Osteocyte (in vitro differentiated cells): ENCODE measurements around the gene RGS13. TPM values are rescaled to one million over a fixed set of nuclear protein-coding genes. Genes with fewer than 3 reads are reported as not detected.

Source experiments
- DNase-seq: peaks from one replicate; pipeline ENCODE4 v3.0.0; 2021; ENCODE audit warnings: mixed read lengths; ENCODE audit not compliant: unreplicated experiment; ENCODE audit errors: extremely low spot score
- H3K27ac Mint-ChIP-seq: one replicate; pipeline ENCODE4 v1.8.0; 2021; ENCODE audit warnings: mild to moderate bottlenecking, mixed read lengths; ENCODE audit not compliant: unreplicated experiment
- H3K27me3 Mint-ChIP-seq: one replicate; pipeline ENCODE4 v1.8.0; 2021; ENCODE audit warnings: mixed read lengths; ENCODE audit not compliant: unreplicated experiment
- H3K36me3 Mint-ChIP-seq: one replicate; pipeline ENCODE4 v1.8.0; 2021; ENCODE audit warnings: mixed read lengths; ENCODE audit not compliant: unreplicated experiment
- H3K4me1 Mint-ChIP-seq: one replicate; pipeline ENCODE4 v1.8.0; 2021; ENCODE audit warnings: mixed read lengths; ENCODE audit not compliant: unreplicated experiment
- H3K4me3 Mint-ChIP-seq: one replicate; pipeline ENCODE4 v1.8.0; 2021; ENCODE audit warnings: mild to moderate bottlenecking, moderate library complexity, mixed read lengths; ENCODE audit not compliant: unreplicated experiment
- H3K9me3 Mint-ChIP-seq: one replicate; pipeline ENCODE4 v1.8.0; 2021; ENCODE audit warnings: mixed read lengths; ENCODE audit not compliant: unreplicated experiment
- CTCF ChIP-seq: fragments of 200-600 bp; sonication (generic); IDR thresholded peaks from 2 replicates; pipeline ENCODE4 v1.5.0; 2021; ENCODE audit warnings: antibody characterized with exemption, mild to moderate bottlenecking, moderate library complexity
- total RNA-seq: library from RNA; stranded (reverse); gene quantifications from 2 replicates; pipeline ENCODE4 v1.2.1, GENCODE V29; 2021

RGS13 gene
- total RNA-seq, 1 donor from 2014 or later, result not detected

GRCh38 chr1:192620071-192620635, 15.8 kb upstream of the RGS13 start:
- H3K4me3 Mint-ChIP-seq, result no peak overlapping the region
- no peak for TF ChIP-seq CTCF
- H3K4me1 Mint-ChIP-seq, result no peaks in the 10 kb centered on the region
- no peaks in the 10 kb centered on the region for H3K27me3 Mint-ChIP-seq
- peaks cover 4% of the 10 kb centered on the region for H3K9me3 Mint-ChIP-seq
- DNase-seq, result no peak
- no peak overlapping the region for H3K27ac Mint-ChIP-seq
- H3K36me3 Mint-ChIP-seq, result no peaks in the 10 kb centered on the region

GRCh38 chr1:192626366-192627179, 9.4 kb upstream of the RGS13 start:
- no peak for TF ChIP-seq CTCF
- Mint-ChIP-seq H3K4me3 (no peak overlapping the region), H3K9me3 (peaks cover 4% of the 10 kb centered on the region), H3K4me1 (peaks cover 8% of the 10 kb centered on the region), H3K27ac (no peak overlapping the region), H3K36me3 (no peaks in the 10 kb centered on the region), H3K27me3 (no peaks in the 10 kb centered on the region)
- DNase-seq, result no peak

GRCh38 chr1:192627901-192628300, 8.0 kb upstream of the RGS13 start:
- no peak for TF ChIP-seq CTCF
- Mint-ChIP-seq H3K27ac (no peak overlapping the region), H3K27me3 (no peaks in the 10 kb centered on the region), H3K4me1 (peaks cover 8% of the 10 kb centered on the region), H3K4me3 (no peak overlapping the region), H3K36me3 (no peaks in the 10 kb centered on the region), H3K9me3 (no peaks in the 10 kb centered on the region)
- DNase-seq, result no peak

GRCh38 chr1:192628396-192629057, 7.4 kb upstream of the RGS13 start:
- no peak for DNase-seq
- H3K27ac Mint-ChIP-seq, result no peak overlapping the region
- H3K9me3 Mint-ChIP-seq, result no peaks in the 10 kb centered on the region
- no peak overlapping the region for H3K4me3 Mint-ChIP-seq
- no peaks in the 10 kb centered on the region for H3K36me3 Mint-ChIP-seq
- H3K27me3 Mint-ChIP-seq, result no peaks in the 10 kb centered on the region
- H3K4me1 Mint-ChIP-seq, result peaks cover 13% of the 10 kb centered on the region
- TF ChIP-seq CTCF, result no peak

GRCh38 chr1:192629612-192630011, 6.3 kb upstream of the RGS13 start:
- Mint-ChIP-seq H3K27me3 (no peaks in the 10 kb centered on the region), H3K4me1 (peaks cover 13% of the 10 kb centered on the region), H3K36me3 (no peaks in the 10 kb centered on the region), H3K27ac (no peak overlapping the region), H3K9me3 (no peaks in the 10 kb centered on the region), H3K4me3 (no peak overlapping the region)
- no peak for DNase-seq
- TF ChIP-seq CTCF, result no peak
